H1 (cell line): ENCODE data around the gene FBXO7. TPM values are rescaled to one million over a fixed set of nuclear protein-coding genes. Genes with fewer than 3 reads are reported as not detected.

Experiments used
- CTCF ChIA-PET: fragments of 300-600 bp; sonication (Branson Sonifier 250); formaldehyde crosslinking; loops from one replicate; lab custom pipeline; 2021; ENCODE audit not compliant: partially characterized antibody; lab: Charles Lee
- POLR2A ChIA-PET: fragments of 300-600 bp; sonication (Branson Sonifier 250); formaldehyde crosslinking; loops from one replicate; lab custom pipeline; 2021; ENCODE audit warnings: inconsistent platforms; ENCODE audit not compliant: partially characterized antibody; lab: Charles Lee
- DNase-seq, 2 experiments: peaks; one replicate each; pipeline versions ENCODE4 v3.0.0 to v3.0.0-alpha.2; 2010 to 2022; ENCODE audit warnings: low spot score in 2 of 2, low read depth in 1 of 2, mixed read lengths in 1 of 2
- FAIRE-seq: peaks from 2 replicates; lab custom pipeline; 2011; peaks lifted over from hg19 to GRCh38; lab: Jason Lieb, UNC
- H2AFZ ChIP-seq: 2 replicates; pipeline ENCODE4 v1.8.1; 2012; ENCODE audit warnings: low read length, inconsistent platforms
- H2AK5ac ChIP-seq: 2 replicates; pipeline ENCODE4 v1.6.1; 2013; ENCODE audit warnings: low read depth, low read length
- H2BK120ac ChIP-seq: replicated peaks from 2 replicates; pipeline ENCODE3; 2013; ENCODE audit warnings: low read depth, low read length, inconsistent platforms
- H2BK12ac ChIP-seq: 2 replicates; pipeline ENCODE4 v1.6.1; 2013; ENCODE audit warnings: low read depth, low read length
- H2BK15ac ChIP-seq: 2 replicates; pipeline ENCODE4 v1.6.1; 2013; ENCODE audit warnings: low read length
- H2BK20ac ChIP-seq: 2 replicates; pipeline ENCODE4 v1.6.1; 2013; ENCODE audit warnings: low read length
- H2BK5ac ChIP-seq: 2 replicates; pipeline ENCODE4 v1.6.1; 2013; ENCODE audit warnings: low read depth, low read length
- H3K14ac ChIP-seq: 2 replicates; pipeline ENCODE4 v1.6.1; 2013; ENCODE audit warnings: inconsistent platforms; ENCODE audit not compliant: insufficient read length
- H3K18ac ChIP-seq: 2 replicates; pipeline ENCODE4 v1.6.1; 2013; ENCODE audit warnings: low read length; ENCODE audit errors: extremely low read depth
- H3K23ac ChIP-seq: 2 replicates; pipeline ENCODE4 v1.6.1; 2013; ENCODE audit warnings: inconsistent platforms; ENCODE audit not compliant: insufficient read length
- H3K23me2 ChIP-seq: 2 replicates; pipeline ENCODE4 v1.6.1; 2013; ENCODE audit warnings: low read depth, low read length
- H3K27ac ChIP-seq: 2 replicates; pipeline ENCODE4 v1.6.1; 2011; ENCODE audit warnings: low read depth, low read length, inconsistent platforms
- H3K27me3 ChIP-seq, 4 experiments: replicated peaks in 1 of 4; 1 replicate in 1 of 4; 2 replicates in 3 of 4; pipeline versions ENCODE4 v1.6.1 to v1.8.1; 2011 to 2013; ENCODE audit warnings: low read length in 3 of 4, mild to moderate bottlenecking in 3 of 4, inconsistent platforms in 2 of 4, mixed read lengths in 2 of 4, moderate library complexity in 1 of 4; ENCODE audit not compliant: control insufficient read depth in 3 of 4, insufficient read depth in 3 of 4; ENCODE audit errors: extremely low read depth in 1 of 4
- H3K36me3 ChIP-seq, 4 experiments: 2 replicates each; pipeline versions ENCODE4 v1.6.1 to v1.8.1; 2011 to 2013; ENCODE audit warnings: mild to moderate bottlenecking in 4 of 4, low read length in 3 of 4, moderate library complexity in 2 of 4, control low read depth in 1 of 4, inconsistent platforms in 1 of 4; ENCODE audit not compliant: insufficient read depth in 4 of 4, control insufficient read depth in 2 of 4
- H3K4ac ChIP-seq: replicated peaks from 2 replicates; pipeline ENCODE3; 2013; ENCODE audit warnings: low read length, low read depth, mixed read lengths, inconsistent platforms; ENCODE audit not compliant: insufficient read length
- H3K4me1 ChIP-seq, 4 experiments: replicated peaks in 1 of 4; 1 replicate in 1 of 4; 2 replicates in 3 of 4; pipeline versions ENCODE4 v1.6.1 to v1.8.1; 2011 to 2013; ENCODE audit warnings: low read length in 3 of 4, inconsistent platforms in 2 of 4, mixed read lengths in 1 of 4; ENCODE audit not compliant: insufficient read depth in 4 of 4, control insufficient read depth in 3 of 4
- H3K4me2 ChIP-seq, 2 experiments: 2 replicates each; pipeline versions ENCODE4 v1.6.1 to v1.8.1; 2011 to 2013; ENCODE audit warnings: low read depth in 2 of 2, low read length in 2 of 2, control low read depth in 1 of 2, inconsistent platforms in 1 of 2, mild to moderate bottlenecking in 1 of 2; ENCODE audit not compliant: insufficient read depth in 1 of 2
- H3K4me3 ChIP-seq, 4 experiments: fragments of 200-600, 300-600 bp in 1 of 4; sonication (generic), shearing (Covaris generic), sonication (Bioruptor Twin) in 1 of 4; 2 replicates each; pipeline versions ENCODE4 v1.5.1 to v1.8.1; 2011 to 2016; ENCODE audit warnings: low read length in 4 of 4, low read depth in 3 of 4, control low read depth in 2 of 4, inconsistent platforms in 2 of 4, mild to moderate bottlenecking in 2 of 4, mixed read lengths in 1 of 4, moderate library complexity in 1 of 4; ENCODE audit not compliant: insufficient read depth in 2 of 4; ENCODE audit errors: extremely low read depth in 1 of 4
- H3K56ac ChIP-seq: replicated peaks from 2 replicates; pipeline ENCODE3; 2013; ENCODE audit warnings: low read depth, mild to moderate bottlenecking, mixed read lengths, low read length, inconsistent platforms; ENCODE audit not compliant: insufficient read length
- H3K79me1 ChIP-seq: 2 replicates; pipeline ENCODE4 v1.6.1; 2013; ENCODE audit warnings: low read depth, low read length, control low read depth
- H3K79me2 ChIP-seq, 2 experiments: 2 replicates each; pipeline versions ENCODE4 v1.6.1 to v1.8.1; 2012 to 2013; ENCODE audit warnings: low read length in 2 of 2, mild to moderate bottlenecking in 2 of 2, inconsistent platforms in 1 of 2; ENCODE audit not compliant: insufficient read depth in 2 of 2, control insufficient read depth in 1 of 2
- H3K9ac ChIP-seq, 4 experiments: replicated peaks in 1 of 4; 1 replicate in 1 of 4; 2 replicates in 3 of 4; pipeline versions ENCODE4 v1.6.1 to v1.8.1; 2011 to 2013; ENCODE audit warnings: low read depth in 3 of 4, low read length in 3 of 4, control low read depth in 2 of 4, mild to moderate bottlenecking in 2 of 4, moderate library complexity in 2 of 4, inconsistent platforms in 1 of 4; ENCODE audit errors: extremely low read depth in 1 of 4
- H3K9me3 ChIP-seq, 2 experiments: 2 replicates each; pipeline versions ENCODE4 v1.6.1 to v1.8.1; 2012 to 2013; ENCODE audit warnings: mild to moderate bottlenecking in 2 of 2, moderate library complexity in 2 of 2, control low read depth in 1 of 2, inconsistent platforms in 1 of 2, low read depth in 1 of 2, low read length in 1 of 2, mixed read lengths in 1 of 2; ENCODE audit not compliant: insufficient read depth in 2 of 2
- H4K20me1 ChIP-seq, 2 experiments: replicated peaks in 1 of 2; 2 replicates each; pipeline versions ENCODE3 to v1.8.1; 2011 to 2013; ENCODE audit warnings: inconsistent platforms in 2 of 2, low read length in 2 of 2, mild to moderate bottlenecking in 1 of 2; ENCODE audit not compliant: insufficient read depth in 2 of 2, control insufficient read depth in 1 of 2
- H4K5ac ChIP-seq: 2 replicates; pipeline ENCODE4 v1.6.1; 2013; ENCODE audit warnings: low read length, low read depth, mixed read lengths, inconsistent platforms; ENCODE audit not compliant: insufficient read length
- H4K8ac ChIP-seq: 2 replicates; pipeline ENCODE4 v1.8.0; 2013; ENCODE audit warnings: mild to moderate bottlenecking, moderate library complexity, low read length, inconsistent platforms; ENCODE audit not compliant: insufficient read depth; ENCODE audit errors: extremely low read depth
- H4K91ac ChIP-seq: replicated peaks from 2 replicates; pipeline ENCODE3; 2013; ENCODE audit warnings: low read length, mixed read lengths, inconsistent platforms; ENCODE audit not compliant: insufficient read length
- BCL11A ChIP-seq, 2 experiments: IDR thresholded peaks; one replicate each; pipeline ENCODE4 v1.6.1; 2011; ENCODE audit warnings: low read depth in 2 of 2, low read length in 2 of 2, mild to moderate bottlenecking in 2 of 2
- CBX5 ChIP-seq: fragments of 300-800, 300-1000 bp; sonication (generic); IDR thresholded peaks from 2 replicates; pipeline ENCODE4 v1.7.1; 2016; ENCODE audit warnings: antibody characterized with exemption, low read length, low read depth
- EGR1 ChIP-seq: IDR thresholded peaks from 2 replicates; pipeline ENCODE4 v1.6.1; 2011; ENCODE audit warnings: low read depth, low read length, borderline replicate concordance
- GTF2F1 ChIP-seq: IDR thresholded peaks from 2 replicates; pipeline ENCODE4 v1.6.1; 2012; ENCODE audit warnings: low read depth, low read length, improper control_type of control experiment, borderline replicate concordance
- KDM5A ChIP-seq: fragments of 200-600 bp; IDR thresholded peaks from 2 replicates; pipeline ENCODE4 v1.7.1; 2012; ENCODE audit warnings: mild to moderate bottlenecking, low read length, inconsistent platforms, mixed read lengths
- TBP ChIP-seq: IDR thresholded peaks from 2 replicates; pipeline ENCODE4 v1.6.1; 2011; ENCODE audit warnings: low read depth, low read length, improper control_type of control experiment
- WGBS, 2 experiments: shearing (Covaris generic) in 1 of 2; methylation state at CpG; one replicate each; pipeline versions ENCODE4 v1.1.6 to v1.1.7; 2013 to 2015; ENCODE audit warnings: low lambda C conversion rate in 2 of 2, mixed read lengths in 2 of 2, inconsistent platforms in 1 of 2, low coverage in 1 of 2, missing lambda C conversion rate in 1 of 2; ENCODE audit not compliant: insufficient replicate concordance in 2 of 2, insufficient coverage in 1 of 2, insufficient read length in 1 of 2; ENCODE audit errors: extremely low coverage in 1 of 2, missing lambda C conversion rate in 1 of 2; 5-methylcytosine and 5-hydroxymethylcytosine counted together
- polyA plus RNA-seq, 7 experiments: library from polyadenylated mRNA; depleted of rRNA in 3 of 7; stranded (reverse) in 5 of 7; unstranded in 2 of 7; fragments of >200 nt in 5 of 7; fragments of 200-250 nt in 2 of 7; gene quantifications; 1 replicate in 5 of 7; 2 replicates in 1 of 7; 4 replicates in 1 of 7; pipeline versions ENCODE4 v1.2.1 to v1.2.3, GENCODE V29; 2011 to 2013; ENCODE audit warnings: missing spikeins in 2 of 7, mixed read lengths in 2 of 7
- total RNA-seq: library from RNA; stranded (reverse); fragmentation: NEBNext Ultra II Directional; extraction: Animal tissue kit (Norgen Biotek cat#: 25700); gene quantifications from 2 replicates; pipeline ENCODE4 v1.2.1, GENCODE V29; 2021

The FBXO7 gene
- total and polyA plus RNA-seq, 2 of the 8 experiments (the other 6 are each of a cell fraction or from before 2014, with no cell fraction given), result 62.7 to 76.1 TPM

GRCh38 chr22:32478994-32479393, 4.4 kb downstream of the FBXO7 start:
- no peak overlapping the region for H2AFZ ChIP-seq
- H3K4me1 ChIP-seq, result peaks cover 0 to 2% (median 0%) of the 10 kb centered on the region in 4 experiments; a peak in 2 of 7 replicates
- no peak for FAIRE-seq
- H4K20me1 ChIP-seq, result peaks cover 9 to 14% of the 10 kb centered on the region in 2 experiments
- H2BK15ac ChIP-seq, result no peak overlapping the region
- peaks cover 3% of the 10 kb centered on the region for H3K23me2 ChIP-seq
- H3K27me3 ChIP-seq, result no peaks in the 10 kb centered on the region
- H3K4me2 ChIP-seq, result no peak overlapping the region
- no peak overlapping the region for H4K5ac ChIP-seq
- H3K9ac ChIP-seq, result no peak overlapping the region
- H3K79me1 ChIP-seq, result 0 out of 2 replicates have a peak, but pooled peaks cover 2% of the 10 kb centered on the region
- H3K23ac ChIP-seq, result no peak overlapping the region
- peaks cover 4 to 60% of the 10 kb centered on the region in 2 experiments; a peak in 3 of 4 replicates for H3K79me2 ChIP-seq
- no peak overlapping the region for H2BK12ac ChIP-seq
- H3K18ac ChIP-seq, result no peak overlapping the region
- no peaks in the 10 kb centered on the region for H3K9me3 ChIP-seq
- TF ChIP-seq CBX5, result no peak
- TF ChIP-seq KDM5A, result no peak
- no peak for TF ChIP-seq GTF2F1
- no peak for TF ChIP-seq EGR1
- TF ChIP-seq BCL11A (IDR thresholded peaks at IDR 0.05; ENCODE audit: low read depth in 2 of 2, low read length in 2 of 2), result no peak
- no peak for TF ChIP-seq TBP
- H3K4me3 ChIP-seq, result no peak overlapping the region
- no peak overlapping the region for H3K56ac ChIP-seq
- peaks cover 0 to 3% (median under 1%) of the 10 kb centered on the region in 4 experiments; a peak in 3 of 8 replicates for H3K36me3 ChIP-seq
- WGBS, 2 experiments, result 88% methylated on average over 3 of the region's 3 CpGs; no CpG with 5 or more reads in 1 of the 2 experiments
- H3K4ac ChIP-seq, result no peak overlapping the region
- no peak overlapping the region for H2BK120ac ChIP-seq
- no peak overlapping the region for H4K8ac ChIP-seq
- no peak overlapping the region for H2AK5ac ChIP-seq
- no peak for DNase-seq
- ChIA-PET CTCF (interaction anchor here (1.2 kb wide), 1 partner anchor 101 kb away, joined by 4 read pairs; no protein-coding TSS in a partner anchor), POLR2A (no interaction called here)
- H4K91ac ChIP-seq, result no peak overlapping the region
- no peak overlapping the region for H3K14ac ChIP-seq
- no peak overlapping the region for H2BK20ac ChIP-seq
- no peak overlapping the region for H2BK5ac ChIP-seq
- H3K27ac ChIP-seq, result no peak overlapping the region
